NCI-H774 (cell line): ENCODE data around the gene MESP2.

Experiments used
- DNase-seq: peaks from one replicate; lab custom pipeline; 2025; lab: John Stamatoyannopoulos, UW

MESP2 gene

DNA sequence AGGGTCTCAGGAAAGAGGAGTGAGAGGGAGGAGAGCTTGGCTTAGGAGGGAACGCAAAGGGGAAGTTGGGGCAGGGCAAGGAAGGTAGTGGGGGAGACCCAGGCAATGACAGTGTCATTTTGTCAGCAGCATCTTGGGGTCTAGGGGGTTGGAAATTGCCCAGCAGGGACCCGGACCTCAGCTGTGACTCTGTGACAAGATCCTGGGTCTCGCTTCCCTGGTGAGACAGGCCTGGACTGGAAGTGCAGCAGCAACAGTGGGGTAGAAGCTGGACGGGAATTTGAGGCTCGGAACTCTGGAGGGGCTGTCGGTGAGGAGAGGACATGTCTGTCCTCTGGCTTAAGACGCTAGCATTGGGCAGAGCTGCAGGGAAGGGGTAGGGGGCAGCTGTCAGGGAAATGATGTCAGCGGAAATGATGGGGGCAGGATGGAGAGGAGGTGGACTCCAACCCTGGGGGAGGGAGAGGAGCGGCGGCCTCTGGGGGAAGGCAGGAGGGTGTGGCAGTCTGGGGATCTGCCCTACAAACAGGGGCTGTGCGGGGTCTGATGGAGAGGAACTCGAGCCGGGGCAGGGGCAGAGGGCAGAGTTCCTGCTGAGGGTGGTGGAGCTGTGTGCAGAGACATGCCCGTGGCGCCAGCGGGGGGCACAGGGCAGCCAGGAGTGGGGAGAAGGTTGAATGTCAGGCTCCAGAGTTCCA lies 26.2 kb downstream of the MESP2 start:
- no peak for DNase-seq

DNA sequence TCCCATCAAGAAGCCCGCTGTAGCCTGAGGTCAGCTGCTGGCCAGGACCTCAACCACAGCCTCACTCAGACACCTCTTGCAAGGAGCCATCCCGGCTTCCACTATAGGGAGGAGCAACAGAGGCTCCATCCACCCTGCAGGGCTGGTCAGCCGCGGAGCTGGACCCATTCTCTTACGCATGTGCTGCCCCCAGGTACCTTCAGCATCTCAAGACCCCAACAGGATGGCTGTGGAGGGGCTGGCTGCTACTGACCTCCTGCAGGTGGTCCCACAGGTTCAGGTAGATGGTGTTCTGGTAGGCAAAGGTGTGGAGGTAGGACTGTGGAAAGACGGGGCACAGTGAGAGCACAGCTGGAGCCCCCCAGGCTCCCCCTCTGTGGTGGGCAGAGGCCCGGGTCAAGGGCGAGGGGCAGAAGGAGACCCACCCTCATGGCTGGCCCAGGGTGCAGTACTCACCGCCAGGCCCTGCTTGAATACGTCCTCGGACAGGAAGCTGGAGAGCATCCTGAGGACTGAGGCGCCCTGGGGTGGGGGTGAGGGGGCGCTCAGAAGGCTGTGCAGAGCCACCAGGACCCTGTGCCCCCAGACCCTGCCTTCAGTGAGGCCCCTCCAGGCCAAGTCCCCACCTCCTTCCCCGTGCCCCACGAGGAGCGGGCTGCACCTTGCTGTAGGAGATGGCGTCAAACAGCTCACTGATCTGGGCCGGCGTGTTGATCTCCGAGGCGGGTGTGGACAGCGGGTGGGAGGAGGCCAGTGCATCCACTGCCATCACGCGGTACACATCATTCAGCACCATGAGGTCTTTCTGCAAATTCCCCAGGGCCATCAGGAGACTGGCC lies 27.1 kb downstream of the MESP2 start:
- DNase-seq: no peak

DNA sequence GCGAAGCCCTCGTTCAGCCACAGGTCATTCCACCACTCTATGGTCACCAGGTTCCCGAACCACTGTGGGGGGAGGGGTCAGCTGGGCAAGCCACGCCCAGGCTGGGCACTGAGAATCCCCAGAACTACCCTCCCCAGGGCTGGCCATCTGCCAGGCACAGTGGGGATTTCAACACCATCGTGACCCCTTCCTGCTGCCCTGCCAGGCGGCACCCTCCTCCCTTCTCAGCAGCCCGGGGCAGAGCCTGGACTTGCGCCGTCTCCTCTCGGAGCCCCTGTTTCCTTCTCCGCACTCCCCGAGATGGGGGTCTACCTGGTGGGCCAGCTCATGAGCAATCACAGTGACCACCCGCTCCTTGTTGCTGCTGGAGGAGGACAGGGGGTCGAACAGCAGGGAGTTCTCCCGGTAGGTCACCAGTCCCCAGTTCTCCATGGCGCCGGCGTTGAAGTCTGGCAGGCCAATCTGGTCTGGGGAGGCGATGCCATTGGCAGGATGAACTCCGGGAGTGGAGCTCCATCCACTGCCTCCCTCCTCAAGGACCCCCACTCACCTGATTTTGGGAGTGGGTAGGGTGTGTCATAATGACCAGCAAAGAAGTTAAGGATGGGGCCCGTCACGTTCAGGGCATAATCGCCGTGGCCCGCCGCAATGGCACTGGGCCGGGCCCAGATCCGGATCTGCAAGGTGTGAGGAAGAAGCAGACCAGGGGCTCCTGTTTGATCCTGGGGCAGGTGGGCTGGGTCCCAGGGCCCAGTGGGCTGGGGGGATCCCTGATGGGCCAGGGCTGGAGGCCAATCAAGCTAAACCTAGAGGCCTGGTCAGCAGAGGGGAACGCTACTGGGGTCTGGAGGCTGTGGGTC lies 28.0 kb downstream of the MESP2 start:
- DNase-seq: no peak

DNA sequence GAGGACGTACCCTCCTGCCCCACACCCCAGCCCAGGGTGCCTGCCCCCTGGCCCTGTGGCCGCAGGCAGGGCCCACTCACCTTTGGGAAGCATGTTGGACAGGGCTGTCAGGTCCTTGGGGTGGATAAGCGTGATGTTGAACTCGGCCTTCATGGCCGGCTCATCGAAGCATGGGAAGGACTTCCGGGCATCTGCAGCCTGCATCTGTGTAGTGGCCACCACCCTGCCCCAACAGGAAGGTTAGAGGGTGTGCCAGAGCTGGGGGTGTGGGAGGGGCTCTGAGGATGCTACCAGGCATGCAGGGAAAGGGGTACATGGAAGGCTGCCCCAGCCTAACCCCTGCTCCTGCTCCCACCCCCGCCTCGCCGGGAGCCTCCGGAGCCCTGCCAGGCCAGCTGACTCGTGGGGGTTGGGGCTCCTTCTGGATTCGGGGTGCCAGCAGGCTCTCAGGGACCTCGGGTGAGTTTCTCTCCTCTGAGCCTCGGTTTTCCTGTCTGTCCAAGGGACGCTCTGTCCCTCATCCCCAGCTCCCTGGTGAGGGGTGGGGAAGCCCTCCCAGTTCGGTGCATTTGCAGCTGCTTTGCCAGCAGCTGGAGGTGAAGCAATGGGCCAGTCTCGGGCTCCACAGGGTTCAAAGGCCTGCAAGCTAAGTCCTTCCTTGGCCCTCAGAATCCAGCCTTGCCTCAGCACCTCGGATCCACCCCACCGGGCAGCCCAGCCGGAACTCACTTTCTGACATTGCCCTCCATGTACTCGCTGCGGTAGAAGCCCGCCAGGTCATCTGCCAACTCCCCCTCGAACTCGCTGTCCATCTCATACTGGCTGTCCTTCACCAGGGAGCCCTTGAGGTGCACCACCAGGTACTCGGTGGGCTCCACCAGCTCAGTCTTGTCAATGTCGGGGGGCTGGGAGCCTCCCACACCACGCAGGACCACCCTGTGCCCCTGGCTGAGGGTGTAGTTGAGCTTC lies 29.4 kb downstream of the MESP2 start:
- no peak for DNase-seq

DNA sequence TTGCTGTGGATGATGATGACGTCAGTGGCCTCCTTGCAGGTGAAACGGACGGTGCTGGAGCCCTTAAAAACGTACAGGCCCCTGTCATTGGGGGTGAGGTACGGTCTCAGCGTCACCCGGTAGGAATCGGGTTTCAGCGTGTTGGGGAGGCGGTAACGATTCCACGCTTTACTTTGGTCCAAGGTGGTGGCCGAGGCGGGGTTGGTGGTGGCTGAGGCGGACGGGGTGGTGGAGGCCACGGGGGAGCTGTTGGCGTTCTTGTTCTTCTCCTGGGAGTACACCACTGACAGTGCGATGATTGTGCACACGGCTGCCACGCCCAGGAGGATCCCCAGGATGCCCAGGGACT lies 30.1 kb downstream of the MESP2 start:
- no peak for DNase-seq

DNA sequence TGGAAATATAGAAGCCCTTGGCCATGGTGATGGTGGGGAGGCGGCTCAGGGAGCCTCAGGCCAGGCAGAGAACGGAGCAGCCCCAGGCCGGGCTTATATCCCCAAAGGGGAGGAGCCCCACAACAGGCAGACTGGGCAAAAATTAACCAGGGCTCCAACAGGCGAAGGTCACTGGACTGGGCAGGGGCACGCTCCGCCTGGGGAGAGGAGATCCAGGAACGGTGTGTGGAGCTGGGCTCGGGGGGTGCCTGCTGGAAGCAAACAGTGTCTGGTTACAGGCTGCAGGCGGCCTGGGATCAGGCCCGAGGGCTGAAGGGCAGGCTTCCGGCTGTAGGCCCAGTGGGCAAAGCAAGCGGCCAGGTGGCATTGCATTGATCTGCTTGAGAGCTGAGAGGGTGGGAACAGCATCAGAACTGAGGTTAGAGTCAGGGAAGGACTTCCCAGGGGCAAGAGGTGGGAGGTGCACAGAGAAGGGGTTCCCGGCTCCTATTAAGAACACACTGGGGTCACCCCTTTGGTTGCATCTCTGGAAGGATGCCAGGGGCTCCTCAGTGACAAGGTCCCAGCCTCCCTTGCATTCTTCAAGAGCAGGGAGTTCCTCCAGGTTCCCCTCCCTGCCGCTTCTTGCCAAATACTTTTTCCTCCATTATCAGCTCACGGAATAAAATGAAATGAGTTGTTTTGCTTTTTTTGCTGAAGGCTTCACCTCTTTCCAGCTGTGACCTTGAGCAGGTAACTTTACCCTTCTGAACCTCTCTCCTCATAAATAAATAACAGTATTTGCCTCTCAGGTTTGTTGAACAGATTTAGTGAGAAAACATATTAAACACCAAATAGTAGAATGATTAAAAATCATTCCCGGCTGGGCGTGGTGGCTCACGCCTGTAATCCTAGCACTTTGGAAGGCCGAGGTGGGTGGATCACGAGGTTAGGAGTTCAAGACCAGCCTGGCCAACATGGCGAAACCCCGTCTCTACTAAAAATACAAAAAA lies 30.7 kb downstream of the MESP2 start:
- no peak for DNase-seq

DNA sequence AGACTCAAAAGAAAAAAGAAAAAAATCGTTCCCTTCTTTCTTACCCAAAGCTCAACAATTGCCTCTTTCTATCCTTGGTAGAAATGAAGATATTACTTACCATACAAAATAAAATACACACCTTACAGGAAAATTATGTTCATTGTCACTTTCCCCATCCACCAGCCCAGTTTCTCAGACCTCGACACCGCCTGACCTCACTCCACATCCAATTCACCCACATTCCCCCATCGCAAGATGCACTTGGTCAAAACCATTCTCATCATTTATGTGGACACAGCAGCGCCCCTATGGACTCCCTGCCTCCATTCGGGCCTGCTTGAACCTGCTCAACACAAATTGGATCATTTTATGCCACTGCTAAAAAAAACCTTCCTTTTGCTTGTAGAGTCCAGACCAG lies 31.6 kb downstream of the MESP2 start:
- no peak for DNase-seq

DNA sequence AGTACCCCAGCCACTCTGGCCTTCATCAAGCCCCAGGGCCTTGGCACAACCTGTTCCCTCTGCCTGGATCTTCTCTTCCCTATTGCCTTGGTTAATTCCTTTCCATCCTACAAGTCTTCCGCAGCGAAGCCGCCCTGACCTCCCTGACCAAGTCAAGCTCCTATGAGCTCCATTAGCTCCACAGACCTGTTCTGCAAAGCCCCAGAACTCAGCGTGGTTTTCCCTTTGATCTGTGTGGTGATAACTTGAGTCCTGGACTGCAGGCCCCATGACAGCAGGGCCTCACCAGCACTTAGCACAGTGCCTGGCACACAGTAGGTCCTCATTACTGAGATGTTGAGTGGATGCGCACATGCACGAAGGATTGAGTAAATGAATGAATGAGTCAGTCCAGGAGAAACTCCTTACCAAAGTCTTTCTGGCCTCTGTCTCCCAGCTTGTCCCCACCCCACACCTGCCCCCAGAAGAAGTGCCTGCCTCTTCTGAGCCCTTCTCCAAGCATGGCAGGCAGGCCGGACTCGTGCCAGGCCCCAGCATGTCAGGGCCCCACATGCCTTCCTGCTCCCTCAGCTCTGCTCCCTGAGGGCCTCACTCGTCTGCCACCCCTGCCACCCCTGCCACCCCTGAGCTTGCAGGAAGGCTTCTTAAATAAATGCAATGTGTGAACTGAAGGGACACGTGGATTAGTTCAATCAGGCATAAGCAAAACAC lies 32.2 kb downstream of the MESP2 start:
- DNase-seq: no peak

DNA sequence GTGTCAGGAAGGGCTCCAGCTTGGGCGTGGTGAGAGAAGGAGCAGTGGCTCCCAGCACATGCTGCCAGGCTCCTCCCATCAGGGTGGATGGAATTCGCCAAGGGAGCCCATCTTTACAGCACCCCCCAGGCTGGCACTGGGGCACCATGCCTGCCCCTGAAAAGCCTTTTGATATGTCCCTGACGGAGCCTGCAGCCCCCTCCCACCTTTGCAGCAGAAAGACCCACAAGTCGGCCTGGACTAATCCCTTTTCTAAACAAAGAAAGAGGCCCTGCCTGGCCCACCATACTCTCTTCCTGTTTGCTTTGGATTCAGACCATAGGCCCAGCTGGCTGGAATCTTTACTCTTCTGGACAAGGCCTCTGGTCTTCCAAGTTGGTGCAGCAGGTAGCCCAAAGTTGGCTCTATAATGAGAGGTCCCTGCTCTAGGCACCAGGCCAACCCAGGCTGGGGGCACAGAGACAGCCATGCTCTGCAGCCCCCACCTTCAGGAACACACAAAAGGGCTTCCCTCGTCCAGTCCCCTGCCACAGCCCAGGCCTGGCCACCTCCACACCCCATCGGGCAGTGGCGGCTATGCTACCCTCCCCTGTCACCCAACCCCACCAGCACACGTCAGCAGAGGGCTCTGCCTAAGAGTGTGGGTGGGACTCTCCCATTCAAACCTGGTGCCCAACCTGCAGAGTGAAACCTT lies 33.1 kb downstream of the MESP2 start:
- no peak for DNase-seq

DNA sequence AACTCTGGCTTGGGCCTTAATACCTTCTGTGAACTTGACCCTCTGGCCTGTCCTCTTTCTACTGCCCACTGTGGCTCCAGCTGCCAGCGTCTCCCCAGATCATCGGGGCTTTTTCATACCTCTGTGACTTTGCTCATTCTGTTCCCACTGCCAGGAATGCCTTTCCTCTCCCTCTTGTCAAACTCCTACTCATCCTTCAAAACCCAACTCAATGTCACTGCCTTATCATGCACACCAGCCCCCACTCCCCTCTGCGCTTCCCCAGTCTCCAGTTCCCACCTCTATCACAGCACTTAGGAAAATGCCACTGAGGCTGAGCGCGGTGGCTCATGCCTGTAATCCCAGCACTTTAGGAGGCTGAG lies 33.6 kb downstream of the MESP2 start:
- no peak for DNase-seq

DNA sequence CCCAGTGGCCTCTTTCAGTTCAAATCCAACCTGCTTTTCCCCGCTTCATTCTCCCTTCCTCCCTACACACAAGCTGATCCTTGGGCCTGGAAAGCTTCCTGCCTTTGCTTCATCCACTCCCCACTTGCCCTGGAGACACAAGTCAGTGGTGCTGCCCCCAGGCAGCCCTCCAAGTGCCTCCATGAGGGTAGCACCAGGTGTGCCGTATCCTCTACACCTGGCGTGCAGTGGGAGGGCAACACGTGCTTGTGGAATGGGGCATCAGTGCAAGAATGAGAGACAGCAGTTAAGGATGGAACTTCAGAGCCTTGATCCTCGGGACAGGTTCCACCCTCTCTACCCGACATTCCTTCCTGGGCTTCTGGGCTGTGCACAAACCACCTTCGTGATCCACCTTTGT lies 34.7 kb downstream of the MESP2 start:
- DNase-seq: no peak

DNA sequence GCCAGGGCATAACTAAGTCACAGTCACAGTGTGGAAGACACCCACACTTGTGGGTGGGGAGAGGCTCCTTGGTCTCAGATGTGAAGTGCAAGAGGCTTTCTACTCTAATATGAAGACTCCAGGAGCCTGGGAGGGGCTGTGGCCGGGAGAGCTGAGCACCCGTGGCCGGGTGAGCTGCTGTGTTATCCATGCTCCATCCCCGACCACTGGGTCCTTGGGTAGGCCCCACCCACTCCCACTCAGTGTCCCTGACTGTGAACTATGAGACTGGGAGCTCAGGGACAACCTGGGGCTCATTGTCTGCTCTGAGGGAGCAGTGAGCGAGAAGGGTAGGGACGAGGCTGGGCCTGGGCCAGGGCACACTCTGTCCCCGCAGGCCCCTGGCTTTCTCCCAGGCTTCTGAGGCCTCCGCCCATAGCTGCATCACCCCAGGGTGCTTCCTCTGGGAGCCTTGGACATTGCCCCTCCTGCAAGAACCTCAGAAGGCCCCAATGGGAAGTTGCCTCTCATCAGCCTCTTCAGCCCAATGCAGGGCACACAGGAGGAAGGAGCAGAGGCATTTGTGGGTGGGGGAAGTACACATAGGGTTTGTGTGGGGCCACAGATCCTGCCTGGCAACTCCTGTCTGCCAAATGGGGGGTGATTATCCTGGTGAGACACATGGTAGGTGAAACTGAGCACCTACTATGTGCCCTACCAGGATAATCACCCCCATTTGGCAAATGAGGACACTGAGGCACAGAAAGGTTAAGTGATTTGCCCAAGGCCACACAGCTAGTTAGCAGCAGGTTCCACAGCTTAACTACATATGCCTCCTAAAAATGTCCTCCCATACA lies 36.1 kb downstream of the MESP2 start:
- DNase-seq: no peak

DNA sequence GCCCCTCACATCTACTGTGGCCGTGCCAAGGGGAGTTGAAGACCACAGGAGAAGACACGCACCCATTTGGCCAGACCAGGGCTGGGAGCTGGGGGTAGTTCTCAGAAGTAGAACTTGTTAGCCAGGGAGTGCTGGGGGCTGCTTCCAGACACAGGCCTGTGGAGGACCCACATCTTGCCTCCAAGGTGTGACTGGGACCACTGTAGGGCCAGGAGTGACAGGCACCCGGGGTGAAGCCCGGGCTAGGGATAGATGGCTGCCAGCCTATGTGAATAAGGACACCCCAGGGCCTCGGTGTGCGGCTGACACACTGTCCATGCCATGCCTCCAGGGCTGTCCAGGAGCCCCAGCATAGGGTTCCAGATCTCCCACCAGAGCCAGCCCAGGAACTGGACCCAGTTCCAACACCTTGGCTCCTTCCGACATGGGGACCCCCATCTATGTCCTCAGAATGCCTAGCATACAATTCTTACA lies 36.8 kb downstream of the MESP2 start:
- DNase-seq: no peak

DNA sequence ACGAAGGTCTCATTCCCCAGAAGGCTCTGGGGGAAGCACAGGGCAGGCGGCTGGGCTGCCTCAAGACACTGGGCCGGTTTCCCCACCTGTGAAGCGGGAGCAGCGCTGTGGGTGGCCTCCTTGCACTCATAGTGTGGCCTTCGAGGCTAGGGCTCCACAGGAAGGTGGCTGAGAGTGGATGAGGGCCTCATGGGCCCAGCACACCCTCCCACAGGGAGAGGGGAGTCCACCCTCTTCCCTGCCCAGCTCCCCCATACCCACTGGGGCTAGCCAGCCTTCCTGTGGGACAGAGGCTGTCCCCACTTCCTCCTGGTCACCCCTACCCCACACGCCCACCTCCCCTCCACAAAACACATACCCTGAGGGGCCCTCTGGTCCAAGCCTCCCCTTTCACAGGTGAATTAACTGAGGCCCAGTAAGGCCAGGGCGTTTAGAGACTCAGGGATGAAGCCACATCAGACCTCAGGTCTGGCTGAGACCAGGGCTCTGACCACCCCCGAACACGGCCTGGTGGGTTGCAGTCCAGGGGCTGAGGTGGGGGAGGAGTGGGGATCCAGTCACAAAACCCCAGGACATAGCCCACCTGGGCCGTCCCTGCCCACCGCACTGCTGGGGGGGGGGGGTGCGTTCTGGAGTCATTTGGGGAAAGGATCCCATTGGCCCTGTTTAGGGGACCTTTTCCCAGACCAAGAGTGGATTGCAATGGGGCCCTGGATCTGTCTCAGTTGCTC lies 37.4 kb downstream of the MESP2 start:
- DNase-seq: no peak

DNA sequence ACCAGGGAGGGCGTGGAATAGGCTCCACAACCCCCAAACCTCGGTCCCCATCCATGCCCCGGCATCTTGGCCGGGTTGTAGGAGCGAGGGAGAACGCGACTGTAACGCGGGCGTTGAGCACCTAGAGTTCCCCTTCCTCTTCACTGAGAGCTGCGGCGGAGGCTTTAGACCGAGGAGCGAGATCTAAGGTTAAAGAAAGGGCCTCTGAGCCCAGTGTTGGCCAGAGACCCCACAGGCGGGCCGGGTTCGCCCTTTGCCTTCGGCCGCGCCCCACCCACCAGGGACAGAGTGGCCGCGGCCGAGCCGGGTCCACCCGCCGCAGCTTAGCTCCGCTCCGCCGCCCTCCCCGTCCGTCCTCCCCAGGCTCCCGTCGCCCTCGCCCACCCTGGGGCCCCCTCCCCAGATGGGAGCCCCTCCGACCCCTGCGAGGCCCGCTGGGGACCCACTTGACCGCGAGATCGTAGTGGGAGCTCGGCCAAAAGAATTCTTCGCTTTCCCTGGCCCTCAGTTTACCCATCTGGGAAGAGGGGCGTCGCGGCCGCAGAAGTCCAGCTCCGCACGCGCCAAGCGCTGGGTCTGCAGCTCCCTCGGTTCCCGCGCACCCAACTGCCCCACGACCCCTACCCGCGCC lies 38.1 kb downstream of the MESP2 start:
- no peak for DNase-seq

DNA sequence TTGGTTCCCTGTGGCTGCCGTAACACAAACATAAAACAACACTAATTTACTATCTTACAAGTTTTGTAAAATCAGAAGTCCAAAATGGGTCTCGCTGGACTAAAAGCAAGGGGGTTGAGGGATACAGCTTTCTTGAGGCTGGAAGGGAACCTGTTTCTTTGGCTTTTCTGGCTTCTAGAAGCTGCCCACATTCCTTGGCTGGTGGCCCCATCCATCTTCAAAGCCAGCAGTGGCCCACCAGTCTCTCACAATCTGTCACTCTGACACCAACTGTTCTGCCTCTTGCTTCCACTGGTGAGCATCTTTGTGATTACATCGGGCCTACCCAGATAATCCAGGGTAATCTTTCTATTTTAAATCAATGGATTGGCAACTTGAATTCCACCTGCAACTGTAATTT lies 39.6 kb downstream of the MESP2 start:
- no peak for DNase-seq

DNA sequence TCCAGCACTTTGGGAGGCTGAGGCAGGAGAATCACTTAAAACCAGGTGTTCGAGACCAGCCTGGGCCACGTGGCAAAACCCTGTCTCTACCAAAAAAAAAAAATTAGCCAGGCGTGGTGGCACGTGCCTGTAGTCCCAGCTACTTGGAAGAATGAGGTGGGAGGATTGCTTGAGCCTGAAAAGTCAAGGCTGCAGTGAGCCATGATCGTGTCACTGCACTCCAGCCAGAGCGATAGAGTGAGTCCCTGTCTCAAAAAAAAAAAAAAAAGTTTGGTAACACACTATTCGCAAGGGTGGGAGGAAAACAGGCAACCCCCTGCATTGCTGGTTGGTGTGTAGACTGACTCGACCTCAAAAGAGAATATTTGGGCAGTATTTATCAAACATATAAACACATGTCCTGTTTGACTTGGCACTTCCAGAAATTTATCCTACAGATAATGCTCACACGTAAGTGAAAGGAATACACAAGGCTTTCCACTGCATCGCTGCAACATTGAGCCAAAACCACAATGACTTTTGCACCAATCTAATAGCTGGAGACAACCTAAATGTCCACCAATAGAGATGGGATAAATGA lies 41.7 kb downstream of the MESP2 start:
- DNase-seq: no peak
